HL-60/S4 treated with phorbol 12-myristate 13-acetate at 8.2 ng/mL for 4 days and 3 days (cell line): ENCODE data around the gene FIS1.
"Not testable (repeated sequence)": the region's sequence is repeated elsewhere in the genome, so short reads cannot be mapped to it uniquely, and the experiment has no call there.

Experiments used
- in situ Hi-C: fragments of 300-500 bp; cut with MboI; formaldehyde crosslinking; loops from 2 replicates; pipeline ENCODE4 v1.15.0; 2022; ENCODE audit warnings: low sequenced_read_pairs

FIS1 gene

GRCh38 chr7:101264102-101264706, 19.3 kb upstream of the FIS1 start:
- in situ Hi-C loops: not testable (repeated sequence)

DNA sequence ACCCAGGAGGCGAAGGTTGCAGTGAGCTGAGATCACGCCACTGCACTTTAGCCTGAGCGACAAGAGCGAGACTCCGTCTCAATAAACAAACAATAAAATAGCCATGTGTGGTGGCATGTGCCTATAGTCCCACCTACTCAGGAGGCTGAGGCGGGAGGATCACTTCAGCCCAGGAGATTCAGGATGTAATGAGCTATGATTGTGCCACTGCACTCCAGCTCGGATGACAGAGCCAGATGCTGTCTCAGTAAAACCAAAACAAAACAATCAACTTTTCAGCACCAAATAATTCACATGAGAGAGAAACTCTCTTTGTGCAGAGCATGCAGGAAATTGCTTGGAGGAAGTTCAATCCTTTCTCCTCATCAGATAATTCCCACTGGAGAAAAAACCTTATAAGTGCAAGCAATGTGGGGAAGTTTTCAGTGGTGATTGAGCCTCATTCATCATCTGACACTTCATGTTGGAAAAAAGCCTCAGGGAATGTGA, 13.4 kb upstream of the FIS1 start:
- in situ Hi-C loops: no loop called here

DNA sequence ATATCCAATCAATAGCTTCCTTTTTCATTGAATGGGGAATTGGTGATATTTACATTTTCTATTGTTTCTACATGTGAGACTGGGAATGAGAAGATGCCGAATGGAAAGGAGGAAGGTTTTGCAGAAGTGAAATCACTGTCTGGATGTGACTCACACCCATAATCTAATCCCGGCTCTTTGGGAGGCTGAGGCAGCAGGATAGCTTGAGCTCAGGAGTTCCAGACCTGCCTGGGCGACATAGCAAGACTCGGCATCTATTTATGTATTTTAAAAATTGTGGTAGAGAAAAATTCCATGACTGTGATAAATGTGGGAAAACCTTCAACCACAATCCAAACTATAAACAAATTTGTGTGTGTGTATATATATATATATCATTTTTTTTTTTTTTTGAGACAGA, 10.9 kb upstream of the FIS1 start:
- in situ Hi-C loops: no loop called here

- in situ Hi-C loops: not testable (repeated sequence)
Measured at GRCh38 chr7:101253199-101253598, 8.3 kb upstream of the FIS1 start.

DNA sequence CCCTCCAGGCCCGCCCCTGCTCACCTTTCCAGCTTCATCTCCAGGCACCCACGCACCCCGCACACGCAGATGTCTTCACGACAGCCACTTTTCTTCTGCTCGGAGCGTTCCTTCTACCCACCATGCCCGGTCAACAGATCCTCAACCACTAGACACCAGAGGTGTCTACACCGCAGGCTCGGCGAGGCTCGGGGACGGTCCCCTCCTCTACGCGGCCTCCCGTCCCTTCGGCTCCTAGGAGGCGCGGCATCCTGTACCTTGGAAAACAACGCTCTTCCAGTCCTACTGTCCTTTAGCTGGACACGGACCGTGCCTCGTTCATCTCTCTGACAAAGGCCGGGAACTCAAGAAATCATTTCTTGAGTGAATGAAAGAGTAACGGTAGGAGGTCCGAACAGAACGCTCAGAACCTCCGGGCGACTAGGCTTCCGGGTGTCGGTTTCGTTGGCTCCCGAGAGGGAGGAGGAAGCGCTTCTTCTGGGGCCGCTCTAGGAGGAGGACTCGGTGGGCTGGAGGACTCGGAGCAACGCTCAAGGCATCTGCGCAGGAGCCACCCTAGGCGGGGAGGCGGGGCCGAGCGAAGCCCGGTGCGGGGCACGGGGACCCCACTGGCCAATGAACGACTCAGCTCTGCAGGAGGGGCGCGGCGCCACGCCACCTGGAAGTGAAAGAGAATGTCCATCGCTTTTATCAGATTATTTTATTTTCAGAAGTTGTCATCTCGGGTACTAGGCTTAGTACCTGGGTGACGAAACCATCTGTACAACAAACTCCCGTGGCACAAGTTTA, 7.2 kb upstream of the FIS1 start:
- in situ Hi-C loops: no loop called here

GRCh38 chr7:101250324-101250723, 5.4 kb upstream of the FIS1 start:
- in situ Hi-C loops: no loop called here

DNA sequence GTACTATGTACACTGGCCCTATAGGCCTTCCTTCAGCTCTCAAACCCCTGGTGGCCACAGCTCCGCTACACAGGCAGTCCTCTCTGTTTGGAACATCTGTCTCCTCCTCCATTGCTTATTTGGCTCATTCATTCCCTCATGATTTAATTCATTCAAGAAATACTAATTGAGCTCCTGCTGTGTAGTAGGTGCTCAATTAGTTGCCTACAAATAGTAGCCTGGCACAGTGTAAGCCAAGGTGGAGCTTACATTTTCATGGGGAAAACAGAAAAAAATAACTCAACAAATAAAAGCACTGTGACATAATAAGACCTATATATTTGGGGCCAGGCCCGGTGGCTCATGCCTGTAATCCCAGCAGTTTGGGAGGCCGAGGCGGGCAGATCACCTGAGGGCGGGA, 3.4 kb upstream of the FIS1 start:
- in situ Hi-C loops: no loop called here

DNA sequence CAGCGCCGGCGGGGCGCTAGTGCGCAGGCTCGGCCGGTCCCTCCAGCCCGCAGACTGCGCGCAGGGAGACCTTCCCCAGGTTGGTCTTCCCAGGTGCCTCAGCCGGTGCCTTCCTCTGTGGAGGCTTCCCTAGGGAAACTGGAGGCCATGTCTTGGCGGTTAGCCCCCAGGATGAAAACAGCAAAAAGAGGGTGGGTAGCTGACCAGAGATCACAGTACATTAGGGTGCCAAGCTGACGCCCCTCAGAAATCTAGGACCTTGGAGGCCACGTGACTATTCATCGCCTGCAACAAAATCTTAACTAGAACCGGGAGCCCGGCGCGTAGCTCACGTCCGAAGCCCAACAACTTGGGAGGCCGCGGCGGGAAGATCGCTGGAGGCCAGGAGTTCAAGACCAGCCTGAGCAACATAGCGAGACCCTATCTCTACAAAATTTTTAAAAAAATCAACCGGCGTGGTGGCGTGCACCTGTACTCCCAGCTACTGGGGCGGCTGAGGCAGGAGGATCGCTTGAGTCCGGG, 327 bp upstream of the FIS1 start:
- in situ Hi-C loops: no loop called here

GRCh38 chr7:101243646-101244374, 1.1 kb downstream of the FIS1 start:
- in situ Hi-C loops: no loop called here

GRCh38 chr7:101241443-101242349, 3.2 kb downstream of the FIS1 start:
- in situ Hi-C loops: no loop called here

DNA sequence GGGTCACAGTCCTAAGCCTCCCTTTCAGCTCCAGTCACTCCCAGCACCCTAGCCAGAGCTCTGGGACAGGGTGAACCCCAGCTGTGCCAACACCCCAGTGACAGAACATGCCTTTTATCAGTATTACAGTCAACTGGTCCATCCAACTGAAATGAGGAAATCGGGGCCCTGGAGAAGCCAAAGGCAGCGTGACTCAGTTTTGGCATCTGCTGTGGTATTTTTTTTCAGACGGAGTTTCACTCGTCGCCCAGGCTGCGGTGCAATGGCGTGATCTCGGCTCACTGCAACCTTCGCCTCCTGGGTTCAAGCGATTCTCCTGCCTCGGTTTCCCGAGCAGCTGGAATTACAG, 3.9 kb downstream of the FIS1 start:
- in situ Hi-C loops: no loop called here

DNA sequence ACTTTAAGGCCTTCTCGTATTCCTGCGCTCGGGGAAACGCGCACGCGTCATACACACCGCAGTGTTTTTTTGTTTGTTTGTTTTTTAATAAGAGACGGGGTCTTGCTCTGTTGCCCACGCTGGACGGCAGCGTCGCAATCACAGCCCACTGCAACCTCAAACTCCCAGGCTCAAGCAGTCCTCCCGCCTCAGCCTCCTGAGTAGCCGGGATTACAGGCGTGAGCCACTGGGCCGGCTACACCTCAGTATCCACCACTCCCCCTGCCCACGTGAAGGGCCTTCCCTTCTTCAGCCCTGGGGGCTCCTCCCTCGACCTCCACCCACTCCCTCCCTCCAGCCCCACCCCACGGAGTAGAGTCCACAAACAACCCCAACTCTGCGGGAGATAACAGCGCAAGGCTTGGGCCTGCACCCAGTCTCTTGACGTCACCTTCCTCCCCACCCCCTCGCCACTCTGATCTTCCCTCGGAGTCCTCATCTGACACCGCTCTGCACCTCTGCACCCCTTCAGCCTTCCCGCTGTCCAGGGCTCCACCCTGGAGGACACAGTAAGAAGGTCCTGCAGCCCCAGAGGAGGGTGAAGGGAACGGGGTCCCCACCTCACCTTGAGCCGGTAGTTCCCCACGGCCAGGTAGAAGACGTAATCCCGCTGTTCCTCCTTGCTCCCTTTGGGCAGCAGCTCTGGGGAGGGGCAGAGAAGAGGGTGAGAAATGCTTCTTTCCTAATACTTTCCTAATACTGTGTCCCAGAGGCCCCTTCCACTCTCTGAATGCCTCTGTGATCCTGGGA, 4.5 kb downstream of the FIS1 start:
- in situ Hi-C loops: no loop called here

- in situ Hi-C loops: no loop called here
Measured at GRCh38 chr7:101239951-101240220, 5.0 kb downstream of the FIS1 start.

GRCh38 chr7:101239191-101239950, 5.5 kb downstream of the FIS1 start:
- in situ Hi-C loops: no loop called here

DNA sequence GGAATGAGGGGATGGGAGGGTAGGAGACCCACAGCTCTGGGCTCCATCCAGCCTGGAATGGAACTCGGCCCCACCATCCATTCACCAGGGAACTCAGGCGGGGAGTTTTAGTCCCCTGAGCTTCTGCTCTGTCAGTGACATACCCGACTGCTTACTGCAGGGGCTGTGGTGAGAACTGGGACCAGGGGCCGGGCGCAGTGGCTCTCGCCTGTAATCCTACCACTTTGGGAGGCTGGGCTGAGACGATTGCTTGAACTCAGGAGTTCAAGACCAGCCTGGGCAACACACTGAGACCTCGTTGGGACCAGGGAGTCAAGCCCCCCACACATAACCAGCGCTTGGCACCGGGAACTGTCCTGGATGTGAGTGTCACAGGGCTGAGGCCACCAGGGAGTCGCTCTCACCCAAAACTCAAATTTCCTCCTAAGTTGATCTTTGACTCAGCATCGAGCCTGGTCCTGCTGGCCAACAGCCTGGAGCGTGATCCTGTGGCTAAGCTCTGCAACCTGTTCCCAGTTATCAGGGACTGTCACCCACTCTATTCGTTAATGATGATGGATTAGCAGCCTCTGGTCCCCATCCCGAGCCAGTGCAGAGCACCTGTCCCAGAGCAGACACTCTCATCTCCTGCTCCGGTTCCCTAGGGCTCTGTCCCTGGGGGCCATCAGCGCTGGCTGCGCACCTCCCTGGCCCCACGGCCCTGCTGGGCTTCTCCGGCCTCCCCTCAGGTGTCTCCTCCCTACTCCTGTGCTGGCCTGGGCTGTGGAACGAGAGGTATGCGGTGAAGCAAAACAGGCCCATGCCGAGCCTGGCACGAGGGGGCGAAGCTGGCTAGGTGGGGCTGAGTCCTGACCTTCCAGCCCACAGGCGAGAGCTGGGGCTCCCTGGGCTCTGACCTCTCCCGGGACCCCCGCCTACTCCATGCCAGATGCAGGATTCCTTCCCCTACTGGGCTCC, 6.4 kb downstream of the FIS1 start:
- in situ Hi-C loops: no loop called here

GRCh38 chr7:101237206-101238067, 7.4 kb downstream of the FIS1 start, which contains the start of gene CLDN15:
CLDN15 (minus strand) TSS chr7:101237802; CDS start chr7:101237581, 221 bp downstream.
- in situ Hi-C loops: no loop called here

GRCh38 chr7:101236292-101236835, 8.5 kb downstream of the FIS1 start:
- in situ Hi-C loops: no loop called here
